GM13976 (cell line): ENCODE data around the gene DLEC1.

Source experiments
- DNase-seq: peaks from one replicate; pipeline ENCODE4 v3.0.0; 2012; ENCODE audit warnings: low spot score
- CTCF ChIP-seq: IDR thresholded peaks from 2 replicates; pipeline ENCODE4 v1.5.1; 2012; ENCODE audit warnings: borderline replicate concordance, mild to moderate bottlenecking; ENCODE audit not compliant: insufficient read depth; ENCODE audit errors: extremely low read depth, missing control alignments, control extremely low read depth
- in situ Hi-C: fragments of 300-500 bp; cut with MboI; formaldehyde crosslinking; loops from one replicate; pipeline ENCODE4 v1.12.0; 2022; ENCODE audit warnings: low sequenced_read_pairs, mixed read lengths, inconsistent platforms; ENCODE audit not compliant: unreplicated experiment

The DLEC1 gene

GRCh38 chr3:38018296-38019266 lies 20.4 kb upstream of the DLEC1 start:
- no peak for DNase-seq
- in situ Hi-C loops: no loop called here
- no peak for TF ChIP-seq CTCF

- no peak for TF ChIP-seq CTCF
- no peak for DNase-seq
- in situ Hi-C loops: no loop called here
These were observed 19.2 kb upstream of the DLEC1 start for GRCh38 chr3:38019658-38020341.

GRCh38 chr3:38020342-38020726 lies 18.7 kb upstream of the DLEC1 start:
- TF ChIP-seq CTCF: no peak
- in situ Hi-C loops: no loop called here
- DNase-seq: no peak

GRCh38 chr3:38021196-38021595 lies 17.8 kb upstream of the DLEC1 start:
- DNase-seq: no peak
- TF ChIP-seq CTCF: no peak
- in situ Hi-C loops: no loop called here

- in situ Hi-C loops: no loop called here
- TF ChIP-seq CTCF: no peak
- no peak for DNase-seq
These were observed 16.7 kb upstream of the DLEC1 start for GRCh38 chr3:38022301-38022700.

GRCh38 chr3:38022896-38023709 lies 15.9 kb upstream of the DLEC1 start:
- DNase-seq: no peak

More at GRCh38 chr3:38022896-38023709, 15.9 kb upstream of the DLEC1 start:
- TF ChIP-seq CTCF: no peak
- in situ Hi-C loops: no loop called here
